NB4 (cell line): ENCODE data around the gene H6PD.

ENCODE experiments used
- DNase-seq: peaks from one replicate; pipeline ENCODE4 v3.0.0; 2010; ENCODE audit warnings: low read depth
- H3K4me3 ChIP-seq: one replicate; pipeline ENCODE4 v1.5.1; 2011; ENCODE audit warnings: mild to moderate bottlenecking, low read depth, low read length, moderate library complexity
- CTCF ChIP-seq: IDR thresholded peaks from one replicate; pipeline ENCODE4 v1.5.1; 2012; ENCODE audit warnings: low read depth, low read length
- MAX ChIP-seq: IDR thresholded peaks from 2 replicates; pipeline ENCODE4 v1.6.1; 2011; ENCODE audit warnings: low read depth, low read length
- MYC ChIP-seq: IDR thresholded peaks from 2 replicates; pipeline ENCODE4 v1.6.1; 2011; ENCODE audit warnings: low read depth, low read length
- POLR2A ChIP-seq: IDR thresholded peaks from 2 replicates; pipeline ENCODE4 v1.6.1; 2011; ENCODE audit warnings: mild to moderate bottlenecking; ENCODE audit not compliant: insufficient read length; ENCODE audit errors: extremely low read depth

H6PD gene

GRCh38 chr1:9203511-9203982 lies 31.0 kb upstream of the H6PD start:
- TF ChIP-seq MYC (no peak), CTCF (no peak), POLR2A (no peak), MAX (no peak)
- no peak for DNase-seq
- H3K4me3 ChIP-seq = no peak overlapping the region

- DNase-seq = no peak
- H3K4me3 ChIP-seq = no peak overlapping the region
- TF ChIP-seq MYC (no peak), MAX (no peak), POLR2A (no peak), CTCF (no peak)
Measured at GRCh38 chr1:9204156-9204720, 30.3 kb upstream of the H6PD start.

GRCh38 chr1:9207086-9207485 lies 27.5 kb upstream of the H6PD start:
- DNase-seq = no peak
- no peak overlapping the region for H3K4me3 ChIP-seq
- TF ChIP-seq MYC (no peak), MAX (no peak), POLR2A (no peak), CTCF (no peak)

GRCh38 chr1:9207715-9208114 lies 26.9 kb upstream of the H6PD start:
- no peak for TF ChIP-seq MYC
- TF ChIP-seq POLR2A = no peak
- no peak for TF ChIP-seq MAX
- no peak for DNase-seq
- H3K4me3 ChIP-seq = no peak overlapping the region

- no peak for TF ChIP-seq MYC
- TF ChIP-seq CTCF = no peak
- TF ChIP-seq POLR2A = no peak
- TF ChIP-seq MAX = no peak
- peak; percentile 21 for DNase-seq
- H3K4me3 ChIP-seq = no peak overlapping the region
Measured at GRCh38 chr1:9211291-9211811, 23.2 kb upstream of the H6PD start.

- no peak for DNase-seq
- H3K4me3 ChIP-seq = no peak overlapping the region
- TF ChIP-seq POLR2A (no peak), MAX (no peak; the same call in 1 of the 2 replicates), MYC (no peak), CTCF (no peak)
Measured at GRCh38 chr1:9212735-9213134, 21.8 kb upstream of the H6PD start.
